GM23248 (cell line): ENCODE measurements around the gene CD300E. TPM values are rescaled to one million over a fixed set of nuclear protein-coding genes. Genes with fewer than 3 reads are reported as not detected.
A peak's percentile ranks its signal among the peaks of the same experiment; 100 is the strongest.

Experiments used
- DNase-seq: peaks from one replicate; pipeline ENCODE4 v3.0.0-alpha.2; 2015
- H2AFZ ChIP-seq: fragments of 200-600 bp; sonication (generic); 2 replicates; pipeline ENCODE4 v1.6.1; 2016; ENCODE audit warnings: antibody characterized with exemption
- H3F3A ChIP-seq: fragments of 200-600 bp; sonication (generic); 2 replicates; pipeline ENCODE4 v1.6.1; 2016; ENCODE audit warnings: mild to moderate bottlenecking, antibody characterized with exemption, mixed run types; ENCODE audit not compliant: insufficient read depth
- H3K27ac ChIP-seq: fragments of 200-600 bp; sonication (generic); 2 replicates; pipeline ENCODE4 v1.5.1; 2016; ENCODE audit warnings: mild to moderate bottlenecking
- H3K27me3 ChIP-seq: fragments of 200-600 bp; sonication (generic); replicated peaks from 2 replicates; pipeline ENCODE4 v1.6.1; 2016; ENCODE audit warnings: mild to moderate bottlenecking; ENCODE audit not compliant: insufficient read depth
- H3K36me3 ChIP-seq: fragments of 200-600 bp; sonication (generic); 2 replicates; pipeline ENCODE4 v1.6.1; 2016; ENCODE audit warnings: low read depth, mild to moderate bottlenecking
- H3K4me1 ChIP-seq: fragments of 200-600 bp; sonication (generic); 2 replicates; pipeline ENCODE4 v1.6.1; 2016; ENCODE audit warnings: mild to moderate bottlenecking; ENCODE audit not compliant: insufficient read depth
- H3K4me2 ChIP-seq: fragments of 200-600 bp; sonication (generic); one replicate; pipeline ENCODE4 v1.6.1; 2016; ENCODE audit warnings: mild to moderate bottlenecking; ENCODE audit not compliant: unreplicated experiment
- H3K4me3 ChIP-seq: fragments of 200-600 bp; sonication (generic); 2 replicates; pipeline ENCODE4 v1.5.1; 2016; ENCODE audit warnings: mild to moderate bottlenecking
- H3K79me2 ChIP-seq: fragments of 200-600 bp; sonication (generic); 2 replicates; pipeline ENCODE4 v1.6.1; 2016; ENCODE audit warnings: mild to moderate bottlenecking; ENCODE audit not compliant: insufficient read depth
- H3K9ac ChIP-seq: fragments of 200-600 bp; sonication (generic); 2 replicates; pipeline ENCODE4 v1.6.1; 2016; ENCODE audit warnings: mild to moderate bottlenecking
- H3K9me2 ChIP-seq: fragments of 200-600 bp; sonication (generic); 2 replicates; pipeline ENCODE4 v1.6.1; 2016; ENCODE audit warnings: mixed run types, mild to moderate bottlenecking, moderate library complexity; ENCODE audit not compliant: insufficient read depth
- H3K9me3 ChIP-seq: fragments of 200-600 bp; sonication (generic); one replicate; pipeline ENCODE4 v1.6.1; 2017; ENCODE audit warnings: low read depth
- H4K20me1 ChIP-seq: fragments of 200-600 bp; sonication (generic); 2 replicates; pipeline ENCODE4 v1.6.0; 2016; ENCODE audit not compliant: insufficient read depth
- EZH2 ChIP-seq: fragments of 200-600 bp; sonication (generic); IDR thresholded peaks from 2 replicates; pipeline ENCODE4 v1.6.1; 2018; ENCODE audit warnings: antibody characterized with exemption, mild to moderate bottlenecking; ENCODE audit not compliant: insufficient read depth, poor library complexity, severe bottlenecking
- EZH2phosphoT487 ChIP-seq: fragments of 200-600 bp; sonication (generic); IDR thresholded peaks from 2 replicates; pipeline ENCODE4 v1.6.1; 2018; ENCODE audit warnings: antibody characterized with exemption, moderate library complexity, mild to moderate bottlenecking, low read depth; ENCODE audit not compliant: insufficient read depth
- WGBS, 2 experiments: methylation state at CpG; one replicate each; pipeline ENCODE4 v1.1.6; 2015 to 2017; ENCODE audit warnings: low lambda C conversion rate in 2 of 2, low coverage in 1 of 2; ENCODE audit errors: missing lambda C conversion rate in 2 of 2; 5-methylcytosine and 5-hydroxymethylcytosine counted together
- in situ Hi-C: fragments of 300-500 bp; cut with MboI; formaldehyde crosslinking; loops from 2 replicates; pipeline ENCODE4 v1.15.0; 2020
- polyA plus RNA-seq: library from polyadenylated mRNA; unstranded; fragments of >200 nt; fragmentation: Nextera tagmentation; extraction: Ambion mirVana; gene quantifications from 2 replicates; pipeline ENCODE4 v1.2.1, GENCODE V29; 2016
- total RNA-seq: library from RNA; depleted of rRNA; stranded (reverse); fragments of >200 nt; shearing (Covaris generic); gene quantifications from 2 replicates; pipeline ENCODE4 v1.2.3, GENCODE V29; 2014; rRNA removed

Gene CD300E
- total RNA-seq (not detected in 2 replicates), polyA plus RNA-seq (not detected in 2 replicates)

DNA sequence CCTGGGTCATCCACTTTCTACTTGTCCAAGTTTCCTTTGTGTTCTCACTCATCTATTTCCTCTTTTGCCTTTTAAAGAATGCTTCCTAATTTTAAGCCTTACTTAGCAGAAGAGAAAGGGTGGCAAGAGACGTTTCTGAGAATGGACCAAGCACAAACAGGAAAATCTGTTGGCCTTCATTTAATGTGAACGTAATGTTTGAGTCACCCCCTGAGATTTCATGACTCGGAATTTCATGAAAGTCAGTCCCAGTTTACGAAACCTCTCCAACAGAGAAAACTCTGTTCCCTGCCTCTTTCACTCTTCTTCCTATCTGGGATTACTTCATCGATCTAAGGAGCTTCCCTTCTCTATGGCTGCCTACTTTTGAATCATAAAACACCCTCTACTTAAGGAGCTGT, at the start of gene CD300E:
TSS of gene CD300E (minus strand) at position 46 of the 401 bp plus-strand sequence. CDS start 117 bp downstream, outside the sequence.
- TF ChIP-seq EZH2 (no peak), EZH2phosphoT487 (no peak)
- H3K79me2 ChIP-seq = no peaks in the 10 kb centered on the region
- no peaks in the 10 kb centered on the region for H3K36me3 ChIP-seq
- WGBS, 2 experiments = 16 to 19% methylated on average over 5 of the region's 5 CpGs
- in situ Hi-C loops = no loop called here
- no peaks in the 10 kb centered on the region for H3K9me3 ChIP-seq
- no peaks in the 10 kb centered on the region for H3K9me2 ChIP-seq
- H3K4me1 ChIP-seq = no peaks in the 10 kb centered on the region
- no peak within 1 kb of the TSS for H3K4me2 ChIP-seq
- peak; percentile 12 for DNase-seq
- no peak within 1 kb of the TSS for H3K9ac ChIP-seq
- no peaks in the 10 kb centered on the region for H3F3A ChIP-seq
- H3K27me3 ChIP-seq = no peaks in the 10 kb centered on the region; the same call in 1 of the 2 replicates
- H3K27ac ChIP-seq = no peak within 1 kb of the TSS
- no peak within 1 kb of the TSS for H2AFZ ChIP-seq
- no peak within 1 kb of the TSS for H3K4me3 ChIP-seq
- no peaks in the 10 kb centered on the region for H4K20me1 ChIP-seq

GRCh38 chr17:74671031-74671771, 47.7 kb upstream of the CD300E start:
- no peak overlapping the region for H3K27ac ChIP-seq
- no peak overlapping the region for H3K9ac ChIP-seq
- in situ Hi-C loops = no loop called here
- no peak overlapping the region for H3K4me3 ChIP-seq
- TF ChIP-seq EZH2 (no peak), EZH2phosphoT487 (no peak)
- H4K20me1 ChIP-seq = no peaks in the 10 kb centered on the region
- H3K9me2 ChIP-seq = no peaks in the 10 kb centered on the region
- no peaks in the 10 kb centered on the region for H3K79me2 ChIP-seq
- H2AFZ ChIP-seq = no peak overlapping the region
- H3K4me2 ChIP-seq = no peak overlapping the region
- H3F3A ChIP-seq = peaks cover 5% of the 10 kb centered on the region; the same call in 1 of the 2 replicates
- H3K4me1 ChIP-seq = no peaks in the 10 kb centered on the region
- WGBS, 2 experiments = 23% methylated on average over 50 to 51 of the region's 57 CpGs
- no peaks in the 10 kb centered on the region for H3K36me3 ChIP-seq
- peaks cover 7% of the 10 kb centered on the region; the same call in 1 of the 2 replicates for H3K27me3 ChIP-seq
- no peaks in the 10 kb centered on the region for H3K9me3 ChIP-seq
- DNase-seq = peak; percentile 81

DNA sequence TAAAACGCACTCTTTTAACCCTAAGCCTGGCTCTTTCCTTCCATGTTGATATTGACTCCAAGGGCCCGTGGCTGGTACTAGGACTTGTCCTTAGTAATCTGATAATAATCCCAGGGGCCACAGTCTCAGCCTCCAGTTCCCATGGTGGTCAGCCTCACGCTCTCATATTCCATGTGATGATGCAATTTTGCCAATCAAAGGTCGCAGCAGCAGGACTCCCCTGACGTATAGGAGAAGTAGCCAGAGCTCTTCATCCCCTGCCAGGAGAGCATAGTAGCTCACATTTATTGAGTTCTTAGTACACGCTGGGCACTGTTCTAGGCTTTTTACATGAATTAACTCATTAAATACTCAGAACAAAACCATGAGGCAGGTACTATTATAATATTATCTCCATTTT, 46.8 kb upstream of the CD300E start:
- Histone ChIP-seq H2AFZ (no peak overlapping the region), H3K9ac (no peak overlapping the region), H3K4me1 (no peaks in the 10 kb centered on the region), H3K4me2 (no peak overlapping the region), H3K79me2 (no peaks in the 10 kb centered on the region), H3K27me3 (peaks cover 6% of the 10 kb centered on the region; the same call in 1 of the 2 replicates), H4K20me1 (no peaks in the 10 kb centered on the region), H3K9me3 (no peaks in the 10 kb centered on the region), H3F3A (peaks cover 5% of the 10 kb centered on the region; the same call in 1 of the 2 replicates), H3K4me3 (no peak overlapping the region), H3K27ac (no peak overlapping the region), H3K9me2 (no peaks in the 10 kb centered on the region), H3K36me3 (no peaks in the 10 kb centered on the region)
- no peak for DNase-seq
- in situ Hi-C loops = no loop called here
- TF ChIP-seq EZH2phosphoT487 (no peak), EZH2 (no peak)
- WGBS, 2 experiments = 35 to 36% methylated on average over 6 of the region's 6 CpGs

DNA sequence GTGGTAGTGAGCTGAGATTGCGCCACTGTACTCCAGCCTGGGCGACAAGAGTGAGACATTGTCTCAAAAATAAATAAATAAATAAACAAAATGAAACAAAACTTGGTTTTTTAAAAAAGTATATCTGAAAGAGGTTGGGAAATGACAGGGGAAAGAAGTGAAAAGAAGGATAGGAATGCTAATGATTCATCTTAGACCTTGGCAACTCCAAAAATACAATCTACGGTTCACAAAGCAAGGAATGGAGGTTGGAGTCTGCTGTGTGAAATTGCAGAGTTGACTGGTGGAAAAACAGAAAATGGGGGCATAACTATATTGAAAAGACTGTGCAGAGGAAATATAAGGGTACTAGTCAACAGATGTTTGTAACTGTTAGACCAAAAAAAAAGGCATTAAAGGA, 40.0 kb upstream of the CD300E start:
- no peak for TF ChIP-seq EZH2
- TF ChIP-seq EZH2phosphoT487 = no peak
- Histone ChIP-seq H3K4me2 (no peak overlapping the region), H3K9me3 (no peaks in the 10 kb centered on the region), H4K20me1 (no peaks in the 10 kb centered on the region), H3K27ac (no peak overlapping the region), H3K4me3 (no peak overlapping the region), H2AFZ (no peak overlapping the region), H3F3A (no peaks in the 10 kb centered on the region), H3K9ac (no peak overlapping the region), H3K79me2 (no peaks in the 10 kb centered on the region), H3K27me3 (peaks cover 21% of the 10 kb centered on the region), H3K9me2 (no peaks in the 10 kb centered on the region), H3K4me1 (no peaks in the 10 kb centered on the region), H3K36me3 (no peaks in the 10 kb centered on the region)
- 71 to 75% methylated on average over 3 of the region's 3 CpGs for WGBS, 2 experiments
- in situ Hi-C loops = no loop called here
- peak; percentile 48 for DNase-seq
